ENCODE data around the gene PPAN.

Gene PPAN

GRCh38 chr19:10091370-10091687, 14.8 kb upstream of the PPAN start:
- TF ChIP-seq EZH2phosphoT487 (IDR thresholded peaks at IDR 0.05; ENCODE audit: low read depth) = no peak
- no peak for TF ChIP-seq CTCF (IDR thresholded peaks at IDR 0.05; ENCODE audit: low read depth, low read length)
- Histone ChIP-seq H3K4me1 (ENCODE audit: low read length) (peaks cover 5% of the 10 kb centered on the region), H3K27ac (ENCODE audit: low read length) (no peak overlapping the region), H3K79me2 (ENCODE audit: low read length) (peaks cover 11% of the 10 kb centered on the region; the same call in 1 of the 2 replicates), H3K4me2 (ENCODE audit: low read length) (no peak overlapping the region), H4K20me1 (ENCODE audit: insufficient read depth, low read length) (no peaks in the 10 kb centered on the region), H3K4me3 (ENCODE audit: low read length) (no peak overlapping the region), H3K9ac (ENCODE audit: low read length) (no peak overlapping the region), H3K27me3 (ENCODE audit: low read depth, low read length) (no peaks in the 10 kb centered on the region), H2AFZ (ENCODE audit: low read depth, low read length) (no peak overlapping the region), H3K9me3 (ENCODE audit: insufficient read depth, low read length) (no peaks in the 10 kb centered on the region), H3K36me3 (replicated peaks; ENCODE audit: low read depth, low read length) (peaks cover 18% of the 10 kb centered on the region)

- H3K4me1 ChIP-seq (ENCODE audit: low read length) = peaks cover 4% of the 10 kb centered on the region
These were observed 14.1 kb upstream of the PPAN start for GRCh38 chr19:10091895-10092641.

DNA sequence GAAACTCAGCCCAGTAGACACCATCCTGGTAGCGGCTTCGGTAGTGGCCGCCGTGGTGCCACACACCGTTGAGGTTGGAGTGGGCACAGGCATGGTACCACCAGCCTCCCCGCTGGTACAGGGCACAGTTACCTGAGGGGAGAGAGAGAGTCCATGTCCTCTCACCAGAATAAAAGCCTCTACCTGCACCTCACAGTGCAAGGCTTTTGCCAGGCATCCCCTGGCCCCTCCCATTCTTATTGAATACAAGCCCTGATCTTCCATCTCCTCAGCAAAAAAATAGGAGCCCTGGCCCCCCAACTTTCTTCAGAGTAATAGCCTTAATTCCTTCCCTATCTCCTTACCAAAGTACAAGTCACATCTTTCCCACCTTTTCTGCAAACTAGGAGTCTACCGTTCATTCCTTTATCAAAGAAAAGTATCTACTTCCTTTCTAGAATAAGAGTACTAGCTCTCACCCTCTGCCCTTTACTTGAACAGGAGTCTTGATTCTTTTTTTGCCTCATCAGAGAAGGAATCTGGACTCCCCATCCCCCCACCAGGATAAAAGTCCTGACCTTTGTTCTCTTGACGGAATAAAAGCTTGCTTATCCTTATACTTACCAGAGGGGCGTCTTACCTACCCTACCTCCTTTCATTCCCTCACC, 13.4 kb upstream of the PPAN start:
- H3K27ac ChIP-seq (ENCODE audit: low read length) = no peak overlapping the region
- H3K4me1 ChIP-seq (ENCODE audit: low read length) = no peaks in the 10 kb centered on the region
- no peak overlapping the region for H3K4me3 ChIP-seq (ENCODE audit: low read length)
- no peaks in the 10 kb centered on the region for H3K27me3 ChIP-seq (ENCODE audit: low read depth, low read length)
- no peak overlapping the region for H2AFZ ChIP-seq (ENCODE audit: low read depth, low read length)
- TF ChIP-seq CTCF (IDR thresholded peaks at IDR 0.05; ENCODE audit: low read depth, low read length) (no peak), EZH2phosphoT487 (IDR thresholded peaks at IDR 0.05; ENCODE audit: low read depth) (no peak)
- H3K36me3 ChIP-seq (replicated peaks; ENCODE audit: low read depth, low read length) = peaks cover 18% of the 10 kb centered on the region
- H3K9ac ChIP-seq (ENCODE audit: low read length) = no peak overlapping the region
- no peaks in the 10 kb centered on the region for H3K9me3 ChIP-seq (ENCODE audit: insufficient read depth, low read length)
- no peak overlapping the region for H3K4me2 ChIP-seq (ENCODE audit: low read length)
- H3K79me2 ChIP-seq (ENCODE audit: low read length) = no peaks in the 10 kb centered on the region
- no peaks in the 10 kb centered on the region for H4K20me1 ChIP-seq (ENCODE audit: insufficient read depth, low read length)

More at GRCh38 chr19:10091895-10092641, 14.1 kb upstream of the PPAN start:
- no peaks in the 10 kb centered on the region for H3K27me3 ChIP-seq (ENCODE audit: low read depth, low read length)
- no peak overlapping the region for H3K4me2 ChIP-seq (ENCODE audit: low read length)
- no peak overlapping the region for H2AFZ ChIP-seq (ENCODE audit: low read depth, low read length)
- H3K79me2 ChIP-seq (ENCODE audit: low read length) = peaks cover 4% of the 10 kb centered on the region; the same call in 1 of the 2 replicates
- no peak overlapping the region for H3K27ac ChIP-seq (ENCODE audit: low read length)
- H3K9me3 ChIP-seq (ENCODE audit: insufficient read depth, low read length) = no peaks in the 10 kb centered on the region
- no peak overlapping the region for H3K4me3 ChIP-seq (ENCODE audit: low read length)
- TF ChIP-seq EZH2phosphoT487 (IDR thresholded peaks at IDR 0.05; ENCODE audit: low read depth) (no peak), CTCF (IDR thresholded peaks at IDR 0.05; ENCODE audit: low read depth, low read length) (no peak)
- H3K36me3 ChIP-seq (replicated peaks; ENCODE audit: low read depth, low read length) = peaks cover 18% of the 10 kb centered on the region
- no peaks in the 10 kb centered on the region for H4K20me1 ChIP-seq (ENCODE audit: insufficient read depth, low read length)
- no peak overlapping the region for H3K9ac ChIP-seq (ENCODE audit: low read length)

- no peaks in the 10 kb centered on the region for H3K4me1 ChIP-seq (ENCODE audit: low read length)
- no peak overlapping the region for H3K9ac ChIP-seq (ENCODE audit: low read length)
- no peaks in the 10 kb centered on the region for H4K20me1 ChIP-seq (ENCODE audit: insufficient read depth, low read length)
- TF ChIP-seq EZH2phosphoT487 (IDR thresholded peaks at IDR 0.05; ENCODE audit: low read depth) (no peak), CTCF (IDR thresholded peaks at IDR 0.05; ENCODE audit: low read depth, low read length) (no peak)
- no peaks in the 10 kb centered on the region for H3K27me3 ChIP-seq (ENCODE audit: low read depth, low read length)
- H3K27ac ChIP-seq (ENCODE audit: low read length) = no peak overlapping the region
- peaks cover 18% of the 10 kb centered on the region for H3K36me3 ChIP-seq (replicated peaks; ENCODE audit: low read depth, low read length)
- H3K4me2 ChIP-seq (ENCODE audit: low read length) = no peak overlapping the region
- no peaks in the 10 kb centered on the region for H3K9me3 ChIP-seq (ENCODE audit: insufficient read depth, low read length)
- no peak overlapping the region for H2AFZ ChIP-seq (ENCODE audit: low read depth, low read length)
- no peaks in the 10 kb centered on the region for H3K79me2 ChIP-seq (ENCODE audit: low read length)
- H3K4me3 ChIP-seq (ENCODE audit: low read length) = no peak overlapping the region
These were observed 12.6 kb upstream of the PPAN start for GRCh38 chr19:10093295-10094186.

All from OCI-LY3 (cell line).